Measurements from ENCODE around the gene RANBP9. TPM values are rescaled to one million over a fixed set of nuclear protein-coding genes. Genes with fewer than 3 reads are reported as not detected.
A peak's percentile ranks its signal among the peaks of the same experiment; 100 is the strongest.

The RANBP9 gene
- 28.6 and 33.0 TPM in 2 replicates for total RNA-seq (2014; rRNA removed; shearing (Covaris generic))

GRCh38 chr6:13711733-13712598 lies at the start of gene RANBP9:
Gene RANBP9 (minus strand): TSS chr6:13711835. CDS start chr6:13711505, 330 bp downstream.
- DNase-seq (ENCODE audit: low read depth) = peak; percentile 85

DNA sequence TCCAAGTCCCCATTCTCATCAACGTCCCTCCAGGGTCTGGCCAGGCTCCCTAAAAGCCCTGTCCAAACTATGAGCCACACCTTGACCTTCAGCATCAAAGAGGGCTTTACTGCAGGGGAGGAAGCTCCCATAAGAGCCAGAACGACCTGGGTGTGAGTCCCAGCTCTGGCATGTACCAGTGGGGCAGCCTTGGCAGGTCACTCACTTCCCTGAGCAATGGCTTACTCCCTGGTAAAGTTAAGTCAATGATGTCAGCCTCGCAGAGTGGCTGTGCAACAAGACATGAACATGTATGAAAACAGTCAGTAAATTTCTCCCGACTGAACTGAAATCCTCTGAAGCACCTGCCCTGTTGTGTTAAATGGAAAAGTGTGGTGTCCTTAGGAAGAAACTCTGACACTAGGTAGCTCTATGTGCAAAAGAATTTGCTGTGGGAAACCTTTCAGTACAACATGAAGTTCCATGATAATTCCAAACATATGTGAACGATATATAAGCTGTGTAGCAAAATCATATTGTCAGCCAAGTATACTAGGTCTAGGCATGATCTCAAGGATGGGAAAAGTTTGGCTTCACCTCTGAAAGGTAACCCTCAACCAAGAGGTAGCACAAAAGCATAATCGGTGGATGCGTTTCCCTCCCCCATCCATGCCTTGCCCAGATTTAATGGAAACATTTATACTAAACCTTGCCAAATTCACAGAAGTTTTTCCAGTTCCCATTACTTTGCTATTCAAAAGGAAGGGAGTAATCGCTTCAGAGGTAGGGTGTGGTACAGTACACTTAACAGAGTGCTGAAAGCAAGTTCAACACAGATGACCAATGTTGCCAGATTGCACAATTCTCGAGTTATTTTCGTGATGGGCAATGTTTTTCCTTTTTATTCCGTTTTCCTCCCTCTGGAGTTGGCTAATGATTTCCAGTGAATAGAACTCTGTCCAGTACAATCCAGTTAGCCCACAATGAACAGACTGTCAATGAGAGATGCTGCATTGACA lies 49.0 kb upstream of the RANBP9 start:
- DNase-seq (ENCODE audit: low read depth) = peak; percentile 33

- no peak for DNase-seq (ENCODE audit: low read depth)
Measured at GRCh38 chr6:13759025-13759424, 47.4 kb upstream of the RANBP9 start.

- no peak for DNase-seq (ENCODE audit: low read depth)
Measured at GRCh38 chr6:13754644-13755043, 43.0 kb upstream of the RANBP9 start.

GRCh38 chr6:13743736-13744127 lies 32.1 kb upstream of the RANBP9 start:
- no peak for DNase-seq (ENCODE audit: low read depth)

GRCh38 chr6:13742961-13743735 lies 31.5 kb upstream of the RANBP9 start:
- no peak for DNase-seq (ENCODE audit: low read depth)

DNA sequence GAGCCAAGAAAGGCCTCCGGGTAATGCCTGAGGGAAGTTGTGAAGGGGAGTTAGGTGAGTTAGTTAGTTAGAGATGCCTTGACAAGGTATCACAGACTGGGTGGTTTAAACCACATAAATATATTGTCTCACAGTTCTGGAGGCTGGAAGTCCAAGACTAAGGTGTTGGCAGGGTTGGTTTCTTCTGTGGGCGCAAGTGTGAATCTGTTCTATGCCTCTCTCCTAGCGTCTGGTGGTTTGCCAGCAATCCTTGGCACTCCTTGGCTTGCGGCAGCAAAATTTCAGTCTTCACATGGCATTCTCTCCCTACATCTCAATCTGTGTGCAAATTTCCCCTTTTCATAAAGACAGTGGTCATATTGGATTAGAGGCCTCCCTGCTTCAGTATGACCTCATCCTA lies 29.7 kb upstream of the RANBP9 start:
- DNase-seq (ENCODE audit: low read depth) = no peak

DNA sequence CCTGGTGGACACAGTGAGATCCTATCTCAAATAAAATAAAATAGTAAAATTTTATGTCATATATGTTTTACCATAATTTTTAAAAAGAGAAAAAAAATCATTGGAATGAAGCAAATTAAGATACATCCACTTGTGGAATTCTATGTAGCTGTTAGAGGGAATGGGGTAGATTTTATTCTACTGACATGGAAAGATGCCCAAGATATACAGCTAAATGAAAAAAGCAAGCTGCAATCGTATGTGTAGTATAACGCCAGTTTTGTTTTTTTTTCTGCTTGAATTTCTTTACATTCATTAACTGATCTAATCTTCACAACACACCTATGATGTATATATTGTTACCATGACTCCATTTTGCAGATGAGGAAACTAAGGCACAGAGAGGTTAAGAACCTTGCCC lies 23.4 kb upstream of the RANBP9 start:
- no peak for DNase-seq (ENCODE audit: low read depth)

- DNase-seq (ENCODE audit: low read depth) = peak; percentile 81
Measured at GRCh38 chr6:13733178-13733887, 21.7 kb upstream of the RANBP9 start.

GRCh38 chr6:13730704-13731103 lies 19.1 kb upstream of the RANBP9 start:
- DNase-seq (ENCODE audit: low read depth) = no peak

GRCh38 chr6:13729891-13730290 lies 18.3 kb upstream of the RANBP9 start:
- DNase-seq (ENCODE audit: low read depth) = peak; percentile 67

- peak; percentile 58 for DNase-seq (ENCODE audit: low read depth)
Measured at GRCh38 chr6:13725570-13725969, 13.9 kb upstream of the RANBP9 start.

DNA sequence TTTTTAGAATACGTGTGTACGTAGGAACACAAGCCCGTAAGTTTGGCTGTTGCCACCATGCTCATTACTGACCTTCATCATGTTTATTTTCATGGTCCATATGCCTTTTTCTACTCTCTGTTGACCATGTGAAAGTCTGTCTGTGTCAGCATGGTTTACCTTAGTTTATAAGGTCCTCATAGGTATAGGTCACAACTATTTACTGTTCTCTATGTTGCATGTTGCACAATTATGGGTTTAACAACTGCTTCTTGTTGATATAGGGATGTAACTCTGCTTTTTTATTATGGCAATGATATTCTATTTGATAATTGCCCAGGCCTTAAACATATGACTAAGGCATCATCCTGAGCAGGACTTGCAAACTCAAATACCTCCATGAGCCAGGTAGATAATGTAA lies 13.4 kb upstream of the RANBP9 start:
- no peak for DNase-seq (ENCODE audit: low read depth)

- peak; percentile 81 for DNase-seq (ENCODE audit: low read depth)
Measured at GRCh38 chr6:13724182-13724581, 12.5 kb upstream of the RANBP9 start.

GRCh38 chr6:13722880-13723279 lies 11.2 kb upstream of the RANBP9 start:
- no peak for DNase-seq (ENCODE audit: low read depth)

DNA sequence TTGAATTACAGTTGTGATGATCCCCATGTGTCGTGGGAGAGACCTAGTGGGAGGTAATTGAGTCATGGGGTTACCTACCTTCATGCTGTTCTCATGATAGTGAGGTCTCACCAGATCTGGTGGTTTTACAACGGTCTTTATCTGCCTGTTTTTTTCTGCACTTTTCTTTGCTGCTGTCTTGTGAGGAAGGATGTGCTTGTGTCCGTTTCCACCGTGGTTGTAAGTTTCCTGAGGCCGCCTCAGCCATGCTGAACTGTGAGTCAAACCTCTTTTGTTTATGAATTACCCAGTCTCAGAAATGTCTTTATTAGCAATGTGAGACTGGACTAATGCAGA lies 6.5 kb upstream of the RANBP9 start:
- no peak for DNase-seq (ENCODE audit: low read depth)

- DNase-seq (ENCODE audit: low read depth) = no peak
Measured at GRCh38 chr6:13716955-13717295, 5.3 kb upstream of the RANBP9 start.

DNA sequence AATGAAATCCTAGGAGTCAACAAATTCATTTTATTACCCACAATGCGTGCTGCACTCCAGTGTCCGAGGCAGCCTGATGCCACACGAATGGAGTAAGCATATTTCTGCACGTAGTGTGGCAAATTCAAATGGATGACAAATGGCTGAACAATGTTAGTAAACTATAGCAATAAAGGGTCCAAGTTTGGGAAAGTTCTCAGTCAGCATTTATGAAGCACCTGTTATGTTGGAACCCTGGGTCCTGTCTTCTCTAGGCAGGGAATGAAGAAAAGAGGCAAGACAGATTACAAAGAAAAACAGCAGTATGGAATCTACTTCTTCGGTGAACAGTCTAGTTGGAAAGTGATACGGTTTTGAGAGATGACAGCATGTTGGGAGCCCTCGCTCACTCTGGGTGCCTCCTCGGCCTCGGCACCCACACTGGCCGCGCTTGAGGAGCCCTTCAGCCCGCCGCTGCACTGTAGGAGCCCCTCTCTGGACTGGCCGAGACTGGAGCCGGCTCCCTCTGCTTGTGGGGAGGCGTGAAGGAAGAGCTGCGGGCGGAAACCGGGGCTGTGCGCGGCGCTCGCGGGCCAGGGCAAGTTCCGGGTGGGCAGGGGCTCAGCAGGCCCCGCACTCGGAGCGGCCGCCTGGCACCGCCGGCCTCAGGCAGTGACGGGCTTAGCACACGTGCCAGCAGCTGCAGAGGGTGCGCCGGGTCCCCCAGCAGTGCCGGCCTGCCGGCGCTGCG lies 4.8 kb upstream of the RANBP9 start:
- no peak for DNase-seq (ENCODE audit: low read depth)

DNA sequence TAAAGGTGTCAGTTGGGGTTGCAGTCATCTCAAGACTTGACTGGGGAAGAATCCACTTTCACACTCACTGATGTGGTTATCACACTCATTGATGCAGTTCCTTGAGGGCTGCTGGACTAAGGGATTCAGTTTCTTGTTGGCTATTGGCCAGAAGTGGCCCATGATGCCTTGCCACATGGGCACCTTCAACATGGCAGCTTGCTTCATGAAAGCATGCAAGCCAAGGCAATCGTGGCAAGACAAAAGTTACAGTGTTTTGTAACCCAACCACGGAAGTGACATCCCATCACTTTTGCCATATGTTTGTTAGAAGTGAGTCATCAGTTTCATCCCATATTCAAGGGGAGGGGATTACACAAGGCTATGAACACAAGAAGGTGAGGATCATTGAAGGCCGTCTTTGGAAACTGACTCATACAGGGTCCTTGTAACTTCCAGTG lies 3.8 kb upstream of the RANBP9 start:
- DNase-seq (ENCODE audit: low read depth) = peak; percentile 68

DNA sequence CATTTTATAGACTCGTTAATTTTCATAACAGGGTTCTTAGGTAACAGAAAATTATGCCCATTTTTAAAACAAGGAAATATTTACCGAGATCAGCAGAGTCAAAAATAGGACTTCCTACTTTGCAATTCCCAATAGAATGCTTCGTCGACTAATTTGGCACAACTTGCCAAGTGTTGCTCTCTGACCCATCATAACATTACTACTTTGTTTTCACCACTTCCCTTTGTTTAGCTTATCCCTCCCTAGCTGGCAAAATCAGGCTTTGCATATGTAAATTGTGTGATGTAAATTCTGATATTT lies 914 bp upstream of the RANBP9 start:
- DNase-seq (ENCODE audit: low read depth) = no peak

DNA sequence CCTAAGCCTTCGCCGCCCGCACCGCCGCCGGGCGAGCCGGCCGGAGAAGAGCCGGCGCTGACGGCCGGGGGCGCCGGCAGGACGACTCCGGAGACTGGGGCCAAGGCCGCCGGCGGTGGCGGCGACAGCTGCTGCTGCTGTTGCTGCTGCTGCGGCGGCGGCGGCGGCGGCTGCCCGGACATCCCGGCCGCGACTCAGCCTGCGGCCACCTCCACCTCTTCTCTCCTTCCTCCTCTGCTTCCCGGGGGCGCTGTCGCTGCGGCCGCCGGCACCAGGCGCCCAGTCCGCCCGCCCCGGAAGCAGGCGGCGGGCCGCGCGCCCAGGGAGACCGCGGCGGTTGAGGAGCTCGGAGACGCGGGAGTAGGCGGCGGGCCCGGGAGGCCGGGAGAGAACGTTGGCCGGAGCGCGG lies 307 bp downstream of the RANBP9 start:
- DNase-seq (ENCODE audit: low read depth) = peak; percentile 75
